Lower leg skin (tissue), 3 donors: ENCODE measurements around the gene N4BP2L1.

Experiments used
- POLR2A ChIP-seq, 2 donors: fragments of 450-650 bp; IDR thresholded peaks; one replicate each; pipeline ENCODE4 v1.6.1; 2016 to 2017; ENCODE audit warnings: antibody characterized with exemption in 2 of 2, mild to moderate bottlenecking in 1 of 2, moderate library complexity in 1 of 2
- TF ChIP-seq, protein P1 (sequence below), 3 donors: fragments of 450-650 bp; IDR thresholded peaks; one replicate each; pipeline ENCODE4 v1.5.1; 2016; ENCODE audit warnings: antibody characterized with exemption in 3 of 3, mild to moderate bottlenecking in 3 of 3, moderate library complexity in 2 of 3

DNA sequence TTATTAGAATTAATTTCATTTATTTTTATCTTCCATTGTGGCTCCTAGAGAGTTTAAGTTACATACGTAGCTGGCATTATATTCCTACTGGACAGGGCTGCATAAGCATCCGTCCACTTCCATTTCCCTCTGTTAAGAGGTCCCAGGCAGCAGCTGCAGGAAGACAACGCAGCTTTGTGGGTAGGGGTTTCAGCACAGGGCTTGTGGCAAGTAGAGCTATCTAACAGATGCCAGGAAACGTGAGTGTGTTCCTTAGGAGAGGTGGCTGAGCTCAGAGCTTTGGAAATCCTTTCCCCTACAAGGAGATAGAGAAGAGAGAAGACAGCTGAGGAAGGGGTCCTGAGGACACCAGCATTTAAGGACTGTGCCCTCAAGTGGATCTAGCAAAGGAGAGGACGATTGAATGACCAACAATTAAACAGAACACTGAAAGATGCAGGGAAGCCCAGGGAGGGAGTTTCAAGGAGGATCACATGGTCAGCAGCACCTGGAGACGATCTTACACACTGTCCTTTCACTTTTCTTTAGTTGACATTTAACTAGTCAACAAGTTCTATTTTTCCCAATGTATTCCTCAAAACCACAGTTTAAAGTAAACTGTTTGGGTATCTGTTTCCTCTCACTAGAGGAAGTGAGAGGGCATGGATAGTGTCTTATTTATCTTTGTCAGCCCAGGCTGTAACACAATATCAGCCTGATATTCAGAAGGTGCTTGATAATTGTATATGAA, 2.3 kb upstream of the N4BP2L1 start:
- TF ChIP-seq, protein P1, sequence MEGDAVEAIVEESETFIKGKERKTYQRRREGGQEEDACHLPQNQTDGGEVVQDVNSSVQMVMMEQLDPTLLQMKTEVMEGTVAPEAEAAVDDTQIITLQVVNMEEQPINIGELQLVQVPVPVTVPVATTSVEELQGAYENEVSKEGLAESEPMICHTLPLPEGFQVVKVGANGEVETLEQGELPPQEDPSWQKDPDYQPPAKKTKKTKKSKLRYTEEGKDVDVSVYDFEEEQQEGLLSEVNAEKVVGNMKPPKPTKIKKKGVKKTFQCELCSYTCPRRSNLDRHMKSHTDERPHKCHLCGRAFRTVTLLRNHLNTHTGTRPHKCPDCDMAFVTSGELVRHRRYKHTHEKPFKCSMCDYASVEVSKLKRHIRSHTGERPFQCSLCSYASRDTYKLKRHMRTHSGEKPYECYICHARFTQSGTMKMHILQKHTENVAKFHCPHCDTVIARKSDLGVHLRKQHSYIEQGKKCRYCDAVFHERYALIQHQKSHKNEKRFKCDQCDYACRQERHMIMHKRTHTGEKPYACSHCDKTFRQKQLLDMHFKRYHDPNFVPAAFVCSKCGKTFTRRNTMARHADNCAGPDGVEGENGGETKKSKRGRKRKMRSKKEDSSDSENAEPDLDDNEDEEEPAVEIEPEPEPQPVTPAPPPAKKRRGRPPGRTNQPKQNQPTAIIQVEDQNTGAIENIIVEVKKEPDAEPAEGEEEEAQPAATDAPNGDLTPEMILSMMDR (IDR thresholded peaks at IDR 0.05) = no peak
- TF ChIP-seq POLR2A (IDR thresholded peaks at IDR 0.05) = no peak
